ENCODE results near the gene PRUNE1. TPM values are rescaled to one million over a fixed set of nuclear protein-coding genes. Genes with fewer than 3 reads are reported as not detected.

PRUNE1 gene
- total RNA-seq, 4 donors from 2014 or later, result 24.0 to 35.6 (median 29.1) TPM

DNA sequence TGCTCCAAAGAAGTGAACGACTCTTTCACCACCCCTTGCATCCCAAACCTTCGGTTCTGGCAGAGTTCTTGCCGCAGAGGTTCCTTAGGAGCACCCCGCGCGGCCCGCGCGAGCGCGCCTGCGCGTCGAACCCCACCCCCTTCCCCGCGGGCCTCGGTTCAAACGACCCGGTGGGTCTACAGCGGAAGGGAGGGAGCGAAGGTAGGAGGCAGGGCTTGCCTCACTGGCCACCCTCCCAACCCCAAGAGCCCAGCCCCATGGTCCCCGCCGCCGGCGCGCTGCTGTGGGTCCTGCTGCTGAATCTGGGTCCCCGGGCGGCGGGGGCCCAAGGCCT is 39.3 kb downstream of the PRUNE1 start, which contains the start of gene C1orf56:
TSS of gene C1orf56 (plus strand) at position 161 of the 334 bp plus-strand sequence. CDS start at position 258, 97 bp downstream.
- Histone ChIP-seq H3K36me3 (peaks cover 0 to 12% of the 10 kb centered on the region in 2 donors), H3K4me1 (peaks cover 6 to 17% of the 10 kb centered on the region in 2 donors), H3K27me3 (no peaks in the 10 kb centered on the region), H3K27ac (peak within 1 kb of the TSS; percentile 85 to 95 (median 92)), H3K4me3 (peak within 1 kb of the TSS; percentile 68 to 92 (median 78)), H3K9me3 (no peaks in the 10 kb centered on the region)
- in situ Hi-C loops (cut with MboI; ENCODE audit: low sequenced_read_pairs in 4 of 4) (no loop called here), intact Hi-C loops (cut with DNase I; ENCODE audit: low total_unique reads) (no loop called here)
- peak; percentile 63 to 77 for TF ChIP-seq POLR2A (IDR thresholded peaks at IDR 0.05)
- TF ChIP-seq, protein P1, sequence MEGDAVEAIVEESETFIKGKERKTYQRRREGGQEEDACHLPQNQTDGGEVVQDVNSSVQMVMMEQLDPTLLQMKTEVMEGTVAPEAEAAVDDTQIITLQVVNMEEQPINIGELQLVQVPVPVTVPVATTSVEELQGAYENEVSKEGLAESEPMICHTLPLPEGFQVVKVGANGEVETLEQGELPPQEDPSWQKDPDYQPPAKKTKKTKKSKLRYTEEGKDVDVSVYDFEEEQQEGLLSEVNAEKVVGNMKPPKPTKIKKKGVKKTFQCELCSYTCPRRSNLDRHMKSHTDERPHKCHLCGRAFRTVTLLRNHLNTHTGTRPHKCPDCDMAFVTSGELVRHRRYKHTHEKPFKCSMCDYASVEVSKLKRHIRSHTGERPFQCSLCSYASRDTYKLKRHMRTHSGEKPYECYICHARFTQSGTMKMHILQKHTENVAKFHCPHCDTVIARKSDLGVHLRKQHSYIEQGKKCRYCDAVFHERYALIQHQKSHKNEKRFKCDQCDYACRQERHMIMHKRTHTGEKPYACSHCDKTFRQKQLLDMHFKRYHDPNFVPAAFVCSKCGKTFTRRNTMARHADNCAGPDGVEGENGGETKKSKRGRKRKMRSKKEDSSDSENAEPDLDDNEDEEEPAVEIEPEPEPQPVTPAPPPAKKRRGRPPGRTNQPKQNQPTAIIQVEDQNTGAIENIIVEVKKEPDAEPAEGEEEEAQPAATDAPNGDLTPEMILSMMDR (IDR thresholded peaks at IDR 0.05 in 4 of 5, conservative IDR thresholded peaks at IDR 0.05 in 1 of 5), result no peak
- peak; percentile 42 to 55 for DNase-seq
- peak; percentile 70 to 78 for ATAC-seq

DNA sequence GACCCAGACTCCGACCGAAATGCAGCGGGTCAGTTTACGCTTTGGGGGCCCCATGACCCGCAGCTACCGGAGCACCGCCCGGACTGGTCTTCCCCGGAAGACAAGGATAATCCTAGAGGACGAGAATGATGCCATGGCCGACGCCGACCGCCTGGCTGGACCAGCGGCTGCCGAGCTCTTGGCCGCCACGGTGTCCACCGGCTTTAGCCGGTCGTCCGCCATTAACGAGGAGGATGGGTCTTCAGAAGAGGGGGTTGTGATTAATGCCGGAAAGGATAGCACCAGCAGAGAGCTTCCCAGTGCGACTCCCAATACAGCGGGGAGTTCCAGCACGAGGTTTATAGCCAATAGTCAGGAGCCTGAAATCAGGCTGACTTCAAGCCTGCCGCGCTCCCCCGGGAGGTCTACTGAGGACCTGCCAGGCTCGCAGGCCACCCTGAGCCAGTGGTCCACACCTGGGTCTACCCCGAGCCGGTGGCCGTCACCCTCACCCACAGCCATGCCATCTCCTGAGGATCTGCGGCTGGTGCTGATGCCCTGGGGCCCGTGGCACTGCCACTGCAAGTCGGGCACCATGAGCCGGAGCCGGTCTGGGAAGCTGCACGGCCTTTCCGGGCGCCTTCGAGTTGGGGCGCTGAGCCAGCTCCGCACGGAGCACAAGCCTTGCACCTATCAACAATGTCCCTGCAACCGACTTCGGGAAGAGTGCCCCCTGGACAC is 39.8 kb downstream of the PRUNE1 start:
- no peak for TF ChIP-seq POLR2A (IDR thresholded peaks at IDR 0.05)
- TF ChIP-seq, protein P1 (IDR thresholded peaks at IDR 0.05 in 4 of 5, conservative IDR thresholded peaks at IDR 0.05 in 1 of 5), result peak in 3 of 5 experiments; percentile 56 to 66 (median 59)
- Histone ChIP-seq H3K27ac (peak overlapping the region; percentile 85 to 95 (median 92)), H3K9me3 (no peaks in the 10 kb centered on the region), H3K36me3 (peaks cover 0 to 17% of the 10 kb centered on the region in 2 donors), H3K4me1 (peaks cover 6 to 17% of the 10 kb centered on the region in 2 donors), H3K27me3 (no peaks in the 10 kb centered on the region), H3K4me3 (peak overlapping the region; percentile 68 to 92 (median 78))
- ATAC-seq (peak; percentile 83 to 87), DNase-seq (peak; percentile 58 to 74)
- in situ Hi-C loops (cut with MboI; ENCODE audit: low sequenced_read_pairs in 4 of 4), result no loop called here
- intact Hi-C loops (cut with DNase I; ENCODE audit: low total_unique reads), result loop anchor here (1.0 kb wide), 1 partner anchor 24 kb away; no protein-coding TSS in a partner anchor

DNA sequence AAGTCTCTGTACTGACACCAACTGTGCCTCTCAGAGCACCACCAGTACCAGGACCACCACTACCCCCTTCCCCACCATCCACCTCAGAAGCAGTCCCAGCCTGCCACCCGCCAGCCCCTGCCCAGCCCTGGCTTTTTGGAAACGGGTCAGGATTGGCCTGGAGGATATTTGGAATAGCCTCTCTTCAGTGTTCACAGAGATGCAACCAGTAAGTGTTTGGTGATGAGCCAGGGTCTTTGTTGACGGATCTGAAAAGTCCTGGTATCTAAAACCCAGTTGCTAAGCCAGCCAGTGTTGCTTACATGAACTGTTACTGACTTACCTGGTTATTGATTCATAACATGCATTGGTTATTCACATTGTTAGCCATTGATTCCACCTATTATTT is 40.4 kb downstream of the PRUNE1 start:
- Histone ChIP-seq H3K9me3 (no peaks in the 10 kb centered on the region), H3K4me3 (peak overlapping the region; percentile 68 to 92 (median 78)), H3K36me3 (peaks cover 0 to 22% of the 10 kb centered on the region in 2 donors), H3K27me3 (no peaks in the 10 kb centered on the region), H3K4me1 (peaks cover 6 to 17% of the 10 kb centered on the region in 2 donors), H3K27ac (peak overlapping the region; percentile 85 to 95 (median 92))
- DNase-seq (no peak), ATAC-seq (peak in 1 of 2 donors; percentile 2)
- intact Hi-C loops (cut with DNase I; ENCODE audit: low total_unique reads), result loop anchor here (1.0 kb wide), 1 partner anchor 24 kb away; no protein-coding TSS in a partner anchor
- TF ChIP-seq POLR2A (IDR thresholded peaks at IDR 0.05), result no peak
- TF ChIP-seq, protein P1 (IDR thresholded peaks at IDR 0.05 in 4 of 5, conservative IDR thresholded peaks at IDR 0.05 in 1 of 5), result peak in 2 of 5 experiments; percentile 52 to 59
- in situ Hi-C loops (cut with MboI; ENCODE audit: low sequenced_read_pairs in 4 of 4), result no loop called here

DNA sequence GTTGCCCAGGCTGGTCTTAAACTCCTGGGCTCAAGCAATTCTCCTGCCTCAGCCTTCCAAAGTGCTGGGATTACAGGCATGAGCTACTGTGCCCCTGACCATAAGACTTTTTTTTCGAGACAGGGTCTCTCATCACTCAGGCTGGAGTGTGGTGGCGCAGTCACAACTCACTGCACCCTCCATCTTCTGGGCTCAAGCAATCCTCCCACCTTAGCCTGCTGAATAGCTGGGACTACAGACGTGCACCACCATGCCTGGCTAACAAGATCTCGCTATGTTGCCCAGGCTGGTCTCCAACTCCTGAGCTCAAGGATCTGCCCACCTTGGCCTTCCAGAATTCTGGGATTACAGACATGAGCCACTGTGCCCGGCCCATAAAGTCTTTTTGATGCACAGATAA is 41.2 kb downstream of the PRUNE1 start:
- ATAC-seq, result no peak
- peaks cover 6 to 17% of the 10 kb centered on the region in 2 donors for H3K4me1 ChIP-seq
- no peak for DNase-seq

More for the DNA sequence above, 41.2 kb downstream of the PRUNE1 start:
- H3K4me3 ChIP-seq, result no peak overlapping the region
- no peaks in the 10 kb centered on the region for H3K27me3 ChIP-seq
- H3K36me3 ChIP-seq, result peaks cover 0 to 31% of the 10 kb centered on the region in 2 donors
- intact Hi-C loops (cut with DNase I; ENCODE audit: low total_unique reads) (no loop called here), in situ Hi-C loops (cut with MboI; ENCODE audit: low sequenced_read_pairs in 4 of 4) (no loop called here)
- H3K9me3 ChIP-seq, result no peaks in the 10 kb centered on the region
- peak overlapping the region in 3 of 4 donors; percentile 10 to 94 (median 91) for H3K27ac ChIP-seq
- TF ChIP-seq, protein P1 (IDR thresholded peaks at IDR 0.05 in 4 of 5, conservative IDR thresholded peaks at IDR 0.05 in 1 of 5), result no peak
- no peak for TF ChIP-seq POLR2A (IDR thresholded peaks at IDR 0.05)

Data from gastrocnemius medialis (tissue), 4 donors.